Keratinocyte (primary cell): ENCODE measurements around the gene PDK2.

Experiments
- EZH2 ChIP-seq: IDR thresholded peaks from one replicate; pipeline ENCODE4 v1.6.1; 2012; ENCODE audit warnings: inconsistent platforms, mild to moderate bottlenecking, low read length, moderate library complexity
- TF ChIP-seq, protein P1 (sequence below), 3 experiments: IDR thresholded peaks in 1 of 3; conservative IDR thresholded peaks in 1 of 3; optimal IDR thresholded peaks in 1 of 3; 2 replicates in 2 of 3; 3 replicates in 1 of 3; pipeline versions ENCODE3 to v1.5.1; 2011; ENCODE audit warnings: low read length in 3 of 3, mild to moderate bottlenecking in 3 of 3, moderate library complexity in 2 of 3, control low read depth in 1 of 3, inconsistent platforms in 1 of 3; ENCODE audit not compliant: insufficient read depth in 2 of 3; ENCODE audit errors: extremely low read depth in 1 of 3

DNA sequence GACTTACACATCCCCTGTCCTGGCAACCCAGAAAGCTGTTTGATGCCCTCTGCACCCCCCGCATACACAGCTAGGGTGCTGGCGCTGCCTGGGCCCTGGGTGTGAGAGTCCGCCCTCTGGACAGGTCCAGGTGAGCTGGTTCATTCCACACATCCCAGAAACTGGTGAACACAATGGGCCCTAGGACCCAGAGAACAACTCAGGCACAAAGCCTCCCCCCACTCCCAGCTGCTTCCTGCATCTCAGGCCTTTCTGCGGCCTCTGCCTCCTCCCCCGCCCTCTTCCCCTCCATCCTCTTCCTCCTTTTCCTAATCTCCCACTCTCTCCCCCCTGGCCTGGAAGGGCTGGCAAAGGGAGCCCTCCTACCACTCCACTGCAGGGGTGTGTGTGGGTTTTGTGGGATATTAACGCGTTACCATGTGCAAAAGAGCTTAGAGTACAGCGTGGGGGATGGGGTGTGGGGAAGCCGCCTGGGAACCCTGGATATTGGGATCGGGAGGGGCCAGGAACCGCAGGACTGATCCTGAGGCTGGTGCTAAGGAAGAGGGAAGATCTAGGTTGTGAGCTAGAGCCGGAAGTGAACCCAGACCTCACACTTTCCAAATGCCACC, 56.9 kb downstream of the PDK2 start:
- TF ChIP-seq, protein P1, sequence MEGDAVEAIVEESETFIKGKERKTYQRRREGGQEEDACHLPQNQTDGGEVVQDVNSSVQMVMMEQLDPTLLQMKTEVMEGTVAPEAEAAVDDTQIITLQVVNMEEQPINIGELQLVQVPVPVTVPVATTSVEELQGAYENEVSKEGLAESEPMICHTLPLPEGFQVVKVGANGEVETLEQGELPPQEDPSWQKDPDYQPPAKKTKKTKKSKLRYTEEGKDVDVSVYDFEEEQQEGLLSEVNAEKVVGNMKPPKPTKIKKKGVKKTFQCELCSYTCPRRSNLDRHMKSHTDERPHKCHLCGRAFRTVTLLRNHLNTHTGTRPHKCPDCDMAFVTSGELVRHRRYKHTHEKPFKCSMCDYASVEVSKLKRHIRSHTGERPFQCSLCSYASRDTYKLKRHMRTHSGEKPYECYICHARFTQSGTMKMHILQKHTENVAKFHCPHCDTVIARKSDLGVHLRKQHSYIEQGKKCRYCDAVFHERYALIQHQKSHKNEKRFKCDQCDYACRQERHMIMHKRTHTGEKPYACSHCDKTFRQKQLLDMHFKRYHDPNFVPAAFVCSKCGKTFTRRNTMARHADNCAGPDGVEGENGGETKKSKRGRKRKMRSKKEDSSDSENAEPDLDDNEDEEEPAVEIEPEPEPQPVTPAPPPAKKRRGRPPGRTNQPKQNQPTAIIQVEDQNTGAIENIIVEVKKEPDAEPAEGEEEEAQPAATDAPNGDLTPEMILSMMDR (optimal IDR thresholded peaks at IDR 0.05 in 1 of 3, IDR thresholded peaks at IDR 0.05 in 1 of 3, conservative IDR thresholded peaks at IDR 0.05 in 1 of 3; ENCODE audit: extremely low read depth in 1 of 3, insufficient read depth in 2 of 3, low read length in 3 of 3) = no peak
- no peak for TF ChIP-seq EZH2
